Transverse colon (tissue), 3 donors: ENCODE measurements around the gene EXOSC5.

Source experiments
- EP300 ChIP-seq: sonication (generic); formaldehyde crosslinking; IDR thresholded peaks from one replicate; pipeline ENCODE4 v1.6.1; 2017; ENCODE audit warnings: antibody characterized with exemption, low read depth
- POLR2AphosphoS5 ChIP-seq, 3 donors: sonication (generic); formaldehyde crosslinking; IDR thresholded peaks; one replicate each; pipeline ENCODE4 v1.6.1; 2016; ENCODE audit warnings: antibody characterized with exemption in 3 of 3

DNA sequence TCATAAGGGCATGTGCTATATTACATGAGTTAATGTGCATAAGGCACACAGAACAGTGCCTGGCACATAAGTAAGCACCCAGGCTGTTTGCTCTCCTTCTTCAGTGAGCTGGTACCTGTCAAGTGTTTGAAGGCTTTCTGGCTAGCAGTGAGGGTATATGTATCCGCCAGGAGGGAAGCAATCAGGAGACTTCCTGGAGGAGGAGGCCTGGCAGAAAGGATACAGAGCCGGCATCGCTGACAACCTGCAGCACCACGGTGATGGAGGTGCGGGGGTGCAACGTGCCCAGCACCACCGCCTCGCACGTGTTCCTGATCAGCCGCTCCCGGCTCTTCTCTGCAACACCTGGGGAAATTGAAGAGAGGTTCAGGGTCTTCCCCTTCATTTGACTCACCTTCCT lies 5.5 kb downstream of the EXOSC5 start:
- TF ChIP-seq EP300 = no peak
- TF ChIP-seq POLR2AphosphoS5 (IDR thresholded peaks at IDR 0.05) = no peak
